ENCODE results near the gene SIPA1L3.
A peak's percentile ranks its signal among the peaks of the same experiment; 100 is the strongest.
"Not testable (repeated sequence)": the region's sequence is repeated elsewhere in the genome, so short reads cannot be mapped to it uniquely, and the experiment has no call there.

The SIPA1L3 gene

DNA sequence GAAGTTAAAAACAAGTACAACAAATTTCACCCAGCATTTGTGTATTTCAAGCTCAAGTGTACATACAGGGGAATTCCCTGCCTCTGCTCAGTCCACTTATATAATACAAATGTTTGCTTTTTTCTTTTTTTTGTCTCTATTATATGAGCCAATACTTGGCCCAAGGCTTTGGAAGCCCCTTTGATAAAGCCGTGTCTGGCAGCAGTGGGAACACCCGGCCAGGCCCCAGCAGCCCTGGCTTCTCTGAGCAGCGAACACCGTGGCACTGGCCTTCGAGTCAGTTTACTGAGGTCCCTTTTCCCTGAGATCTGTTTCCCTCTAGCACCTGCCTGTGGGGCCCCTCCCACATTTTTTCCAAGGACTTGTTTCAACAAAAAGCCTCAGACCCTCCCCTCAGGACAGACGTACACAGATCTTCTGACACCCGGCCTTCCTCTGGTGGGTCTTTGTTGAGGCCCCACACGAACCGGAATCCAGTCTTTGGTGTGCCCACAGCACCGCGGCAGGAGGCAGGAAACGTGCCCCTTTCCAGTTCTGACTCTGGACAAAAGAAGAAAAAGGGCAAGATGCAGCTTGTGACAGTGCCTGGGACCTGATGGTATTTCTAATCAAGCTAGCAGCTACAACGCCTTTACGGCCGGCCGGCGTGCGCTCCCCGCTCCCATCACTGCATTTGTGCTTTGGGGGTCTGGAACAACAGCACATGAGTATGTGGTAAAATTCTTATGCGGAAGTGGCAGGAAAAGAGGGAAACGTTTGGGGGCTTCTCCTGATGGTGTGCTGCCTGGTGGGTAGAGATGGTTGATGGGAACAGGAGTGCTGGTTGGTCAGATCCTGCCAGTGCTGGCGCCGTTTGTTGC, 13.8 kb downstream of the SIPA1L3 start:
- no peak for DNase-seq

DNA sequence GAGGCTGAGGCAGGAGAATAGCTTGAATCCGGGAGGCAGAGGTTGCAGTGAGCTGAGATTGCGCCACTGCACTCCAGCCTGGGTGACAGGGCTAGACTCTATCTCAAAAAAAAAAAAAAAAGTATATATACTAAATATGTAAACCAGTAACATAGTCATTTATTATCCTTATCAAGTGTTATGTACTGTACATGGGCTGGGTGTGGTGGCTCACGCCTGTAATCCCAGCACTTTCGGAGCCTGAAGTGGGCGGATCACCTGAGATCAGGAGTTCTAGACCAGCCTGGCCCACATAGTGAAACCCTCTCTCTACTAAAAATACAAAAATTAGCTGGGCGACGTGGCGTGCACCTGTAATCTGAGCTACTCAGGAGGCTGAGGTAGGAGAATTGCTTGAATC, 17.6 kb downstream of the SIPA1L3 start:
- DNase-seq, result not testable (repeated sequence)

DNA sequence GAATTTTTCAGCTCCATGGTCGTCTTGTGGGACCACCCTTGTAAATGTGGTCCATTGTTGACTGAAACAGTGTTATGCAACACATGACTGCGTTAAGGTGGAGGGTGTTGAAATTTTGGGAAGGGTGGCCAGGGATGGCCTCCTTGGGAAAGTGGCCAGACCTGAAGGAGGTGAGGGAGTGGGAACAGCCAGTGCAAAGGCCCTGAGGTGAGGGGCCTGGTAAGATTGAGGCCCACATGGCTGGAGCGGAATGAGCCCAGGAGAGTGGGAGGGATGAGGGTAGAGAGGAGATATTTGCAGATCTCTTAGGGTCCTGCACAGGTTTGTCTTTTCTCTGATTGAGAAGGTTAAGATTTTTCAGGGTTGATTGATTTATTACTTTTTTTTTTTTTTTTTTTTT, 18.2 kb downstream of the SIPA1L3 start:
- no peak for DNase-seq

DNA sequence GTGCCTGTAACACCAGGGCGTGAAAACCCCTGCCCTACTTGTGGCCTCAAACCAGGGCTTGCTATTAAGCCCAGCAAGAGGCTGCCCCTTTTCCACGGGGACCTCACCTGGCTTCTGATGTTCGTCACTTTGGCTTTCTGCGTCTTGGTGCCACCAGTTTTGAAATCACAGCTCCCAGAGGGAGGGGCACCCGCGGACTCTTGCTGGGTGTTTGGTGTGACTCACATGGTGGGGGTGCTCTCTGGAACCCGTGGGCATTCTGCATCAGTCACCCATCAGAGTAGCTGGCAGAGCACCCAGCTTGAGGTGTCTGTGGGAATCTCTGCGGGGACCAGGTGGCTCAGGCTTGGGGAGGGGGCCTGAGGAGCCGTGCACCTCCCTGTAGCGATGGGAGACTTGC, 19.2 kb downstream of the SIPA1L3 start:
- DNase-seq, result no peak

DNA sequence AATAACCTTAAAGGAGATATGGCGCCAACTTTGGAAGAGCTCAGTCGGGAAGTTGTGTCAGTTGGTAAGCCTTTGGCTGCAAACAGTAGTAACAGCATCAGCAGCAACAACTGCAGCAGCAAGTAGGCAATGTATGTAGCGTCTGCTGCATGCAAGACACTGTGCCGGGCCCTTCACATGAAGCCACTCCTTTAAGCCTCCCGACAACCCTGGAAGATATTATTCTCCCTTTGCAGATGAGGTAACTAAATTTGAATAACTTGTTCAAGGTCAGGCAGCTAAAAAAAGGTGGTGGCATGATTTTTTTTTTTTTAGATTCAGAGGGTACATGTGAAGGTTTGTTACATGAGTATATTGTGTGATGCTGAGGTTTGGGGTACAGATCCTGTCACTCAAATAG, 19.7 kb downstream of the SIPA1L3 start:
- no peak for DNase-seq

DNA sequence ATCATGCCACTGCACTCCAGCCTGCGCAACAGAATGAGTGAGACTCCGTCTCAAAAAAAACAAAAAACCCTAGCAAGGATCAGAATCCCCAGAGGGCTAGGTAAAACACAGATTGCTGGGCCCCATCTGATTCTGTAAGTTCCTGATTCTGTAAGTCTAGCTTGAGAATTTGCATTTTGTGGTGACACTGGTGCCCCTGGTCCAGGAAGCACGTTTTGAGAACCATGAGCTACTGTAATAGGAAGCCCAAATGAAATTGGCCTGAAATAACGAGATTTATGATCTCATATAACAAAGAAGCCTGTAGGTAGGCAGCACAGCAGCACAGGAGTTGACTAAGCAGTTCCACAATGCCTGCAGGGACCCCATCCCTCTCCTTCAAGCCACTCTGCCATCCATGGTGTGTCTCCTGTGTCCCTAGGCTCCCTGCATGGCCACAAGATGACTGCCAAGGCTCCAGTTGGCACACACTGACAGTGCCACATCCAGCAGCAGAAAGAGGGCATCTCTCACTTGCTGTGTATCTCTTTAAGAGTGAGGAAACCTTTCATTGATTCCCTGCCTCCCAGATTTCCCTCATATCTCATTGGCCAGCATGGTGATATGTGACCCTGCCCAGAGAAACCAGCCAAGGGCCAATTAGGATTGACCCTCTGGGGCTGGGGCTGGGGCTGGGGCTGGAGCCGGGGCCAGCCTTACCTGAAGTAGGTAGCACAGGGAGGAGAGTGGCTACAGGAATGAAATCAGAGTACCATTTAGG, 21.7 kb downstream of the SIPA1L3 start:
- DNase-seq, result no peak

DNA sequence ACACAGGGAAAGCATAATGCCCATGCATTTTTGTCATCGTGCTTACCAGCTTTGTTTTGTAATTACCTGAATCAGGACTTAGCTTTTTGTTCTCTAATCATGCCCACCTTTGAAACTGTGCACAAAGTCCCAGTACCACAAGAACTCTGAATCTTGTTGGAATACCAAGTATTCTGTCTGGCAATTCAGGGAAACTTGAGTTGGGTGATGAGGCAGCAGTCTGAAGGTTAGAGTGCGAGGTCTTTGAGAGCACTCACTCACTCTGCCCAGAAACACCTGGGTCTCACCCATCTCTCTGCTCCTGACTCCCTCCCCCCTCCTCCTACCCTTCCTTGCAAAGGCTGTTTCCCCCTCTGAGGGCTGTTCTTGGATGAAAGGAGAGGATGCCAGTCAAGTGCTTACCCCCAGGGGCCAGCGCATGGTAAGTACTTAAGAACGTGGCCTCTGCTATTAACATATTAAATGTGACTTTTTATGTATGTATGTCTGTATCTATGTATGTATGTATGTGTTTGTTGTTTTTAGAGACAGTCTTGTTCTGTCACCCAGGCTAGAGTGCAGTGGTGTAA, 22.4 kb downstream of the SIPA1L3 start:
- DNase-seq, result no peak

DNA sequence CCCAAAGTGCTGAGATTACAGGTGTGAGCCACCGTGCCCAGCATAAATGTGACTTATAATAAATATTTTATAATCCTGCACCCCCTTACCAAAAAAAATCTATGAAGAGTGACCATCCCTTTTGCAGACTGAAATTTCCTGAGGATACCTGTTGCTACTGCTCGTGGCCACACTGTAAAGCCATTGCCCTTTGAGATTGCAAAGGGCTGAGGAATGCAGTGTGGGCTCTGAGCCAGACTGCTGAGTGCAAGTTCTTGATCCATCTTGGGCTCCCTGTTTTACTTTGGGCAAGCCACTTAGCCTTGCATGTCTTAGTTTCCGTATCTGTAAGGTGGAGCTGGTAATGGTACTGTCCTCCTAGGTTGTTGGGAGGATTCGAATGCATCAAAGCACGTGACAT, 23.4 kb downstream of the SIPA1L3 start:
- DNase-seq, result peak; percentile 19

DNA sequence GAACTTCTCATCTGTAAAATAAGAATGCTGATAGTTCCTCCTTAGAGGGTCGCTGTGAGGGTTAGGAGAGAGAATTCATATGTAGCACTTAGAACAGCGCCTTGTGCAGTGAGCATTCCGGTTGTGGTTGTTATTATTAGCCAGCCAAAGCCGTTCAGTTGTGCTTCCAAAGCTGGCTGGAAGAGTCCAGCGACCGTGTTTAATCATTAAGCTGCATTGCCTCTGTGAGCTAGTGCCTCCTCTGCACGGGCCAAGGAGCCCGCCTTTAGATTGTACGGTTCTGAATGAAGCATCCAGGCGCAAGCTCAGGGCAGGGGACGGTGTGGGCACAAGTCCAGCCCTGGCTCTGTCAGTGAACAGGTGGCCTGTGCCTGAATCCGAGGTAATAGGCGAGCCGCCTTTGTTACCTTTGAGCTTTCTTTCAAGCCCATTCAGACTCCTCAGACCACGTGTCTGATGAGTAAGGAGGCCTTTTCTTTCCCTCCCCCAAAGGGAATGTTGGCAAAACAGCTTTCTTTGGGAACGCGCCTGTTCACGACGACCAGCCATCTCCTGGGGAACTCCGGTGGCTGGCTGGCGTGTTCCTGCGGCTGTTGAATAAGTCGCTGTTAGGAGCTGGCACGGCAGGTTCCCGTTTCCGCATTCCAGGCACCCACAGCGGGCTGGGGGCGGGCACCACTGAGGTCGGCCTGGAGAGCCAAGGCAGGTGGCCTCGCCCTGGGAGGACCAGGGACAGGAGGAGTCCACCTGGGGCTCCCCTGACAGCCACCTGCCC, 25.1 kb downstream of the SIPA1L3 start:
- peak; percentile 77 for DNase-seq

DNA sequence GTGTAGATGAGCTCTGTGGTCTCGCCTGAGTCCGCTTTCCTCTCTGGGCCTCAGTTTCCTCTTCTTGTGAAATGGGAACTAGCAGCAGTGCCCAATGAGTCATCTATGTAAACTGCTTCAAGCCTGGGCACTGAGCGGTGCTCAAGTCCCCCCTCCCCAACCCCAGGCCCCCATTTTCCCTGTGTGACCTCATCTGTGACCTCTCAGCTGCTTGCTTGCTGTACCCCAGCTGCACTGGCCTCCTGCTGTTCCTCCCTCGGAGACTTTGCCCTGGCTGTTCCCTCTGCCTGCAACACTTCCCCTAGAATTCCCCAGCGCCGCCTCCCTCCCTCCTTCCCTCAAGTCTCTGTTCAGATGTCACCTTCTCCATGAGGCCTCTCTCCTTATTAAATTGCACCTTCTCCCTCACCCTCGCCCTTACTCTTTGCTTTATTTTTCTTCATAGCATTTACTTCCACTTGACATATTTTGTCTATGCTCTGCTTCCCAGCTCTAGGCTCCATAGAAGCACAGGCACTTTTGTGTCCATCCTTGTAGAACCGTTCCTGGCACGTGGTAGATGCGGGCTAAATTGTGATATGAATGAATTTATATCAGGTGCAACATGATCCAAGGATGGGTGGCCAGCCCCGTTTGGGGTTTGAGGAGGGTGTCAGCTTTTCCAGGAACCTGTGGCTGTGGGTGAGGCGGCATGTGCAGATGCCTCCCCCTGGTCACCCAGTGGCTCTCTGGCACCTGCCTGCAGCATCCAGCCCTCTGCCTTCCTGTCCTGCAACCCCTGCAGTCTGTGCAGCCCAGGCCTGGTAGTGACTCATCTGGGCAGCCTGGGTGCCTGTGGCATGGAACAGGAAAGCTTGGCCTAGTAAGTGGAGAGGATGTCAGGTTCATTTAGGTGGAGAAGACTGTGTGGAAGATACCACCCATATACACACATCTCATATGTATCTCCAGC, 26.3 kb downstream of the SIPA1L3 start:
- DNase-seq, result peak; percentile 34

DNA sequence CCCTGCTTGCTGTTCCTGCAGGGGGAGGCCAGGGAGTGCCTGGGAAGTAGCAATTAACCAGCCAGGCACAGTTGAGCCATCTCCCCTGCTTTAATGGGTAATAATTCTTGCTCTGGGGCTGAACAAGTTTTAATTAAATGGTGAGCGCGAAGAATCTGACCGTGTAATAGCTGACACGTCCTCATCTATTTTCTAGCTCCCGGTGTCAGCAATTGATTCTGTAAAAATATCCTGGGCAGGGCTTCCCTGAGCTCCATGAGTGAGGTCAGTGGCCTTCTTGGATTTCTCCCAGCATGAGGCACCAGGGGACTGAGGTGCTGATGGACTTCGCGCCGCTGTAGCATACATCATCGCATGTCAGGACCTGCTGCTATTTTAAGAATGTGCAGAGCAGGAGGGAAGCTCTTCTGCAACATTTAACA, 26.9 kb downstream of the SIPA1L3 start:
- peak; percentile 86 for DNase-seq

DNA sequence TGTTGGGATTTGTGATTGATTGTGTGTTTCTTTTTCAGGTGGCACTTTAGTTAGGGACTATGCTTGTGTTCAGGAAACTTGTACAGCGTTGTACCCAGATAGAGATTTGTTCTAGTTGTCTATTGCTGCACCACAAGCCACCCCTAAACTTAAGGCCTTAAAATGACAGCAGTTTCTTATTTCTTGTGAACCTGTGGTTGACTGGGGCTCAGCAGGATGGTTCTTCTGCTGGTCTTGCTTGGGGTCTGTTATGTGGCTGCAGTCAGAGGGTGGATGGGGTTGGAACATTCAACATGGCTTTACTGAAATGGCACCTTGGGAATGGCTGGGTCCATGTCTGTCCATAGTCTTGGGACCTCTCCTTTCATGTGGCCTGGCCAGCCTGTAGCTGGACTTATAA, 28.3 kb downstream of the SIPA1L3 start:
- DNase-seq, result no peak

DNA sequence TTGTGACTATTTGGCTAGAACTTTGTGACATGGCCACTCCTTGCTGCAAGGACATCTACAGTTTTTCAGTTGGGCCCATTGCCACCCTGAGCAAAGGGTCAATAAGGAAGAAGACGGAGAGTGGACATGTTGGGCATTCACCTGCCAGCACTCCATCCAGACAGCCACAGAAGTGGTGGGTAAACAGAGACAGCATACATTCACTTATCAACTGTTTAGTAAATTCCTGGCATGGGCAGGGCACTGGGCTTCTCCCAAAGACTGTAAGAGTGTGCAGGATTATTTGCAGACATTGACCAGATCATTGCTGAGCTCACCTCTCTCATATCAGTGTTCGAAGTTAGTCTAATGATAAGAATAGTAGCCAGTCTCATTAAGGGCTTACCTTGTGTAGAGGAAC, 29.2 kb downstream of the SIPA1L3 start:
- DNase-seq, result no peak

DNA sequence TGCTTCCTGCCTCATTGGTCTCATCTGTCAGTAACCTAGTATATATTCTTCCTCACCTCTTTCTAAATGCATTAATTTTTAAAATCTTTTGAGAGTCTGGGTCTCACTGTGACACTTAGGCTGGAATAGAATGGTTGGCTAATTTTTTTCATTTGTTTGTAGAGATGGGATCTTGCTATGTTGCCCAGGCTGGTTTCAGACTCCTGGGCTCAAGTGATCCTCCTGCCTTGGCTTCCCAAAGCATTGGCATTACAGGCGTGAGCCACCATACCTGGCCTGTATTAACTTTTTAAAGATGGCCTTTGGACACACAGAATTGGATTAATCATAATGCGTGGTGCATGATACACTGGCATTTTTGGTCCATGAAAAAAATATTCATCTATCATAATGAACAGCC, 29.9 kb downstream of the SIPA1L3 start:
- DNase-seq, result no peak

DNA sequence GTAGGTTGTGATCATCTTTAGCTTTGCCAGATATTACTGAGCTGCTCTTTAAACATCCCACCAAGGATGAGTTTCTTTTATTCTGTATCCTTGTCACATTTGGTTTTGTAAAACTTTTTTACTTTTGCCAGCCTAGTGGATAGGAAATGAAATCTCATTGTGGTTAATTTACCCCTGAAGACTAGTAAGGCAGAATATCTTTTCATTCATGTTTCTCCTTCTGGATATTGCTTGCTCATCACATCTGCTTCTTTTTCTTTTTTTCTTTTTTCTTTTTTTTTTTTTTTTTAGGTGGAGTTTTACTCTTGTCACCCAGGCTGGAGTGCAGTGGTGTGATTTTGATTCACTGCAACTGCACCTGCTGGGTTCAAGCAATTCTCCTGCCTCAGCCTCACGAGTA, 31.3 kb downstream of the SIPA1L3 start:
- no peak for DNase-seq

DNA sequence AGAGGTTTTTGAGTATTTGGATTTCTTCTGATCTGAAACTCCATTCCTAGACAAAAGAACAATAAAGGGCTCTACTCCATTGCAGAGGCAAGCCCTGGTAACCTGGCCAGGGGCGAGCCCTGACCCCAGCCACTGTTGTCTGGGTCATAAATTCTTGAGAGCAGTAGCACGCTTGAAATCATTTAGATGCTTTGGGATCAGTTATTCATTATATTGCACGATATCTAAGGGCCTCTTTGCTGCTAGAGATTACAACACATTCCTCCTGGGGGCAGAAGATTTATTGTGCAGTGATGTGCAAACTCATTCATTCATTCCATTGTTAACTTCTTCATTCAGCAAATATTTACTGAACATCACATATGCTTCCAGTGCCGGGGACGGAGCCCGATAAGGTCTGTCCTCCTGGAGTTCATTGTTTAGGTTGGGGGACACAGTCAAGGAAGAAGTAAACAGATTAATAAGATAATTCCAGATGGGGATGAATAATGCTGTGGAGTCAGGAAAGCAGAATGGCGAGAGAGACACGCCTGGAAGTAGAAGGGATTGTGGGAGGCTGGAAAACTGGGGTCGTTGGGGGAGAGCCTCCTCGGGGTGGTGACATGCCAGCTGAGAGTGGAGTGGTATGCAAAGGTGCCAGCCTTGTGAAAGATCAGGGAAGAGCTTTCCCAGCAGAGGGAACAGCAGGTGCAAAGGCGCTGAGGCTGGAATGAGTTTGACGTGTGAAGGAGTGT, 34.9 kb downstream of the SIPA1L3 start:
- DNase-seq, result no peak

DNA sequence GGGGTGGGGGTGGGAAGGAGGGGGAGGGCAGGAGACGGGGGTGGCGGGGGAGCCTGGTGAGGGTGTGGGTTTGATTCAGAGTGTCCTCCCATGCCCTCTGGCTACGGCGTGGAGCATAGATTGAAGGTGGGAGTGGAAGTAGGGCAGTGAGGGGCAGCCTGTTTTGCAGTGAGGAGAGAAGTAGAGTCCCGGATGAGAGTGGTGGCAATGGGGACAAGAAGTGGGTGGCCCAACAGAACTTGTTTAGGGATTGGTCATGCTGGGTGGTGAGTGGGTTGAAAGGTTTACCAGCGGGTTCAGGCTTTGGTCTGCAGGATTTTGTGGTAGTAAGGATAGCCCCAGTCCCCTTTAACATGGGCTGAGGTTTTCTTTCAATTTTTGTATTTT, 35.5 kb downstream of the SIPA1L3 start:
- DNase-seq, result no peak

DNA sequence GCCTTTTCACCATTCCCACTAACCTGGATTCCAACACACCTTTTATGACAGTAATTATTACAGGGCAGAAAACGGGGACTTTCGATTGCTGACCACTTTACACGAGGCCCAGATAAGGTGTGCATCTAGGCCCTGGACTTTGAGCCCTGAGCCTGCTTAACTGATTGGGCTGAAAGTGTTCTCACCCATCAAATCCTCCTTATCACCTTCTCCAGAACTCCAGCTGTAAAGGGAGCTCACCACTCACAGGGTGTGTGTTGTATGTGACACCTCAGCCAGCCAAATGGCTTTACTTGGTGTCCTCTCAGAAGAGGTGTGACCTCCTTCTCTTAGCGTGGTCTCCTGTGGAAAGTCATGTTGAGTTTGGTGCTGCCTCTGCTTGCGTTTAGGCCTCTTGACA, 36.5 kb downstream of the SIPA1L3 start:
- no peak for DNase-seq

DNA sequence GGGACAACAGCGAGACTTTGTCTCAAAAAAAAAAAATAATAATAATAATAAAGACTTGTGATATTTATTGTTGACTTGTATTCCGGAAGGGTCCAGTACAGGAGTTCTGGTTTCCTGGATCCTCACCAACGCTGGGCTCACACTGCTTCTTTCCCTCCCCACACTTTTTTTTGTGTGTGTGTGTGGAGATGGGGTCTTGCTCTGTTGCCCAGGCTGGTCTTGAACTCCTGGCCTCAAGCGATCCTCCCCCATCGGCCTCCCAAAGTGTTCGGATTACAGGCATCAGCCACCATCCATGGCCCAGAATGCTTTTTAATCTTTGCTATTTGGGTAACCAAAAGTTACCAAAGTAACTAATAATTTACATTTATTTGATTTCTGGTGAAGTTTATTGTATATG, 39.1 kb downstream of the SIPA1L3 start:
- DNase-seq, result no peak

DNA sequence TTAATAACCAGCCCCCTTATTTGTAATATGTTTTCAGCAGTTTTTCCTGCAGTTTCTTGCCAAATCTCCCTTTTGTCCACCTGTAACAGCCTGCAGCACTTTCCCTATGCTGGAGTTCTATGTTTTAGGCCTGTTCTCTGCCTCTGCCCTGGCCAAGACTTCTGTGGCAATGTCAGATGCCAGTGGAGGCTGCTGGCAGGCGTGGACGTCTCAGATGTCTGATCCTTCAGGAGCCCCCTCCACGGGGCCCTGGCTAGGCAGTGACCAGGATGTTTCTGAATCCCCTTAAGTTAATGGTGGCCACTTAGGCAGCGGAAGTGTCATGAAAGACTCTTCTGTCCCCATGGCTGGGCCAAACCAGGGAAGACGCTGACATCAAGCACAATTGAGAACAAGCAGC, 40.8 kb downstream of the SIPA1L3 start:
- no peak for DNase-seq

DNA sequence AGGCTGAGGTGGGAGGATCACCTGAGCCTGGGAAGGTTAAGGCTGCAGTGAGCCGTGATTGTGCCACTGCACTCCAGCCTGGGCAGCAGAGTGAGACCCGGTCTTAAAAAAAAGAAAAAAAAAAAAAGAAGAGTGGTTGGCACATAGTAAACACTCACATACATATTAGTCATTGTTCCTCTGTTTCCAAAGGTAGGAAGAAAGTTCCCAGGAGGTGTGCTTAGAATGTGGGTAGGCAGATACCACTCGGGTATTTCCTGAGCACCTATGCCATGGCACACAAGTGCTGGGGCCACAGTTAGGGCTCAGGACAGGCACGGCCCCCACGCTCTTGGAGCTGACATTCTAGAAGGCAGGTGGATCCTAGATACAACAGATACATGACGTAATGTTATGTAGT, 41.4 kb downstream of the SIPA1L3 start:
- no peak for DNase-seq

All from fibroblast of skin of scalp (primary cell).